ENCODE data around the gene MTAP.

GRCh38 chr9:21777701-21778100, 24.7 kb upstream of the MTAP start:
- TF ChIP-seq CTCF (IDR thresholded peaks at IDR 0.05 in 8 of 11, conservative IDR thresholded peaks at IDR 0.05 in 3 of 11) (no peak), POLR2A (IDR thresholded peaks at IDR 0.05) (no peak), POLR2AphosphoS5 (IDR thresholded peaks at IDR 0.05) (no peak)
